ENCODE measurements around the gene CCDC17.
"Not testable (repeated sequence)": the region's sequence is repeated elsewhere in the genome, so short reads cannot be mapped to it uniquely, and the experiment has no call there.

The CCDC17 gene

GRCh38 chr1:45621501-45621836 lies 2.4 kb downstream of the CCDC17 start:
- DNase-seq = no peak

- no peak for DNase-seq
These were observed 3.0 kb downstream of the CCDC17 start for GRCh38 chr1:45620588-45621500.

GRCh38 chr1:45619149-45619921 lies 4.5 kb downstream of the CCDC17 start:
- no peak for DNase-seq

GRCh38 chr1:45617618-45618017 lies 6.2 kb downstream of the CCDC17 start:
- DNase-seq = no peak

- no peak for DNase-seq
These were observed 8.0 kb downstream of the CCDC17 start for GRCh38 chr1:45615885-45616284.

- no peak for DNase-seq
These were observed 10.8 kb downstream of the CCDC17 start for GRCh38 chr1:45612941-45613579.

- DNase-seq = no peak
These were observed 13.1 kb downstream of the CCDC17 start for GRCh38 chr1:45610589-45611226.

GRCh38 chr1:45608175-45609156 lies 15.4 kb downstream of the CCDC17 start:
- DNase-seq = no peak

GRCh38 chr1:45607404-45608074 lies 16.3 kb downstream of the CCDC17 start:
- DNase-seq = no peak

GRCh38 chr1:45604239-45604638 lies 19.6 kb downstream of the CCDC17 start:
- DNase-seq = no peak

- not testable (repeated sequence) for DNase-seq
These were observed 27.1 kb downstream of the CCDC17 start for GRCh38 chr1:45596765-45597164.

- DNase-seq = no peak
These were observed 29.4 kb downstream of the CCDC17 start for GRCh38 chr1:45594412-45594811.

GRCh38 chr1:45589861-45590260 lies 34.0 kb downstream of the CCDC17 start:
- no peak for DNase-seq

- DNase-seq = no peak
These were observed 37.1 kb downstream of the CCDC17 start for GRCh38 chr1:45586769-45587168.

GRCh38 chr1:45585496-45586075 lies 38.3 kb downstream of the CCDC17 start:
- no peak for DNase-seq

GRCh38 chr1:45585110-45585426 lies 38.8 kb downstream of the CCDC17 start:
- DNase-seq = no peak

- DNase-seq = peak; percentile 84
These were observed 39.3 kb downstream of the CCDC17 start for GRCh38 chr1:45584351-45585109.

GRCh38 chr1:45583666-45584350 lies 40.0 kb downstream of the CCDC17 start, which contains the start of gene NASP:
NASP (plus strand) TSS chr1:45584041; CDS start chr1:45584147, 106 bp downstream.
- peak; percentile 89 for DNase-seq

GRCh38 chr1:45583264-45583665 lies 40.6 kb downstream of the CCDC17 start:
- peak; percentile 86 for DNase-seq
